CD4-positive, alpha-beta T cell (primary cell): ENCODE data around the gene C16orf96. TPM values are rescaled to one million over a fixed set of nuclear protein-coding genes. Genes with fewer than 3 reads are reported as not detected.

Source experiments
- ATAC-seq: fragments of 200-7000 bp; cut with Tn5 transposase; one replicate; pipeline ENCODE4 v1.10.0; 2022; ENCODE audit warnings: mild to moderate bottlenecking; ENCODE audit not compliant: poor library complexity
- CTCF ChIA-PET: fragments of 350-600 bp; sonication (Branson Sonifier 250); formaldehyde crosslinking; loops from one replicate; lab custom pipeline; 2021; ENCODE audit warnings: antibody characterized with exemption, inconsistent platforms; lab: Charles Lee
- POLR2A ChIA-PET: fragments of 350-600 bp; sonication (Branson Sonifier 250); formaldehyde crosslinking; loops from one replicate; lab custom pipeline; 2021; ENCODE audit warnings: antibody characterized with exemption, inconsistent platforms; lab: Charles Lee
- DNase-seq, 14 experiments: peaks; one replicate each; pipeline ENCODE4 v3.0.0-alpha.2; 2013 to 2020; ENCODE audit warnings: mixed read lengths in 2 of 14
- H3K27ac ChIP-seq, 2 donors: one replicate each; pipeline versions ENCODE4 v1.5.1 to v1.7.0; 2013; ENCODE audit warnings: low read length in 2 of 2, low read depth in 1 of 2, mild to moderate bottlenecking in 1 of 2
- H3K27me3 ChIP-seq, 2 experiments: 1 replicate in 1 of 2; 2 replicates in 1 of 2; pipeline versions ENCODE4 v1.6.1 to v1.7.0; 2013; ENCODE audit warnings: low read length in 2 of 2, control low read depth in 1 of 2, mild to moderate bottlenecking in 1 of 2, moderate library complexity in 1 of 2; ENCODE audit not compliant: insufficient read depth in 2 of 2, control insufficient read depth in 1 of 2
- H3K36me3 ChIP-seq: one replicate; pipeline ENCODE4 v1.6.1; 2013; ENCODE audit warnings: low read length, control low read depth; ENCODE audit not compliant: insufficient read depth
- H3K4me1 ChIP-seq: one replicate; pipeline ENCODE4 v1.6.1; 2013; ENCODE audit warnings: low read length, control low read depth; ENCODE audit not compliant: insufficient read depth
- H3K4me3 ChIP-seq: one replicate; pipeline ENCODE4 v1.5.1; 2013; ENCODE audit warnings: mild to moderate bottlenecking, low read length, moderate library complexity
- H3K9me3 ChIP-seq, 2 experiments: 1 replicate in 1 of 2; 2 replicates in 1 of 2; pipeline versions ENCODE4 v1.6.1 to v1.7.0; 2013; ENCODE audit warnings: low read length in 2 of 2, mild to moderate bottlenecking in 2 of 2, control low read depth in 1 of 2, moderate library complexity in 1 of 2; ENCODE audit not compliant: control insufficient read depth in 1 of 2, insufficient read depth in 1 of 2
- H3K27ac Mint-ChIP-seq: one replicate; pipeline ENCODE4 v1.8.0; 2020; ENCODE audit warnings: mixed read lengths
- H3K27me3 Mint-ChIP-seq: one replicate; pipeline ENCODE4 v1.8.0; 2021; ENCODE audit warnings: mixed read lengths
- H3K36me3 Mint-ChIP-seq: one replicate; pipeline ENCODE4 v1.8.0; 2021; ENCODE audit warnings: low read depth, mixed read lengths
- H3K4me1 Mint-ChIP-seq: one replicate; pipeline ENCODE4 v1.8.0; 2021; ENCODE audit warnings: low read depth, mixed read lengths
- H3K4me3 Mint-ChIP-seq: one replicate; pipeline ENCODE4 v1.8.0; 2020; ENCODE audit warnings: mild to moderate bottlenecking, mixed read lengths
- H3K9me3 Mint-ChIP-seq: one replicate; pipeline ENCODE4 v1.8.0; 2020; ENCODE audit warnings: mixed read lengths
- CTCF ChIP-seq: fragments of 200-600 bp; IDR thresholded peaks from one replicate; pipeline ENCODE4 v1.8.0; 2022; ENCODE audit warnings: antibody characterized with exemption, mild to moderate bottlenecking
- intact Hi-C, 2 experiments: fragments of 100-400 bp; cut with DNase I in 1 of 2; cut with micrococcal nuclease in 1 of 2; formaldehyde crosslinking; loops; one replicate each; pipeline versions ENCODE4 v1.15.1 to v1.9.0; 2023 to 2025; cut with DNase I, micrococcal nuclease
- total RNA-seq, 174 experiments: library from RNA in 2 of 174; stranded (reverse) in 2 of 174; gene quantifications; one replicate each; pipeline ENCODE4 v1.2.3 and lab custom pipeline; 2021 to 2026

Gene C16orf96
- total RNA-seq, 2 experiments from 2014 or later, result 0.27 to 0.42 TPM

- Histone ChIP-seq H3K27ac (no peak overlapping the region), H3K4me3 (no peak overlapping the region), H3K9me3 (no peaks in the 10 kb centered on the region), H3K27me3 (no peaks in the 10 kb centered on the region), H3K4me1 (peaks cover 30% of the 10 kb centered on the region), H3K36me3 (no peaks in the 10 kb centered on the region)
- no peaks in the 10 kb centered on the region for H3K9me3 Mint-ChIP-seq
- peak overlapping the region; percentile 98 for H3K27ac Mint-ChIP-seq
- DNase-seq (peak in 1 of 14 experiments; percentile 29), ATAC-seq (no peak)
- peaks cover 10% of the 10 kb centered on the region for H3K36me3 Mint-ChIP-seq
- POLR2A ChIA-PET, result interaction anchor here (0.9 to 4.3 kb wide), 14 partner anchors 9 to 370 kb away, joined by 3 to 54 read pairs (median 4); partner anchors contain the start of genes CDIP1, CORO7, NUDT16L1 and ROGDI
- intact Hi-C loops, result no loop called here
- no peak for TF ChIP-seq CTCF
- H3K27me3 Mint-ChIP-seq, result no peaks in the 10 kb centered on the region
- peak overlapping the region; percentile 93 for H3K4me3 Mint-ChIP-seq
- CTCF ChIA-PET, result interaction anchor here (1.0 to 3.0 kb wide), 12 partner anchors 8 to 370 kb away, joined by 3 to 28 read pairs (median 6); partner anchors contain the start of genes ANKS3, DNAAF8, HMOX2 and UBALD1
- H3K4me1 Mint-ChIP-seq, result peaks cover 33% of the 10 kb centered on the region
These were observed 67.5 kb downstream of the C16orf96 start for GRCh38 chr16:4623593-4623992.

GRCh38 chr16:4624015-4624826, 68.1 kb downstream of the C16orf96 start, which contains the start of gene MGRN1:
MGRN1 (plus strand) TSS chr16:4624826; CDS start chr16:4624961, 135 bp downstream.
- peak within 1 kb of the TSS; percentile 85 for H3K4me3 ChIP-seq
- ATAC-seq, result peak; percentile 94
- peaks cover 29% of the 10 kb centered on the region for H3K4me1 ChIP-seq
- intact Hi-C loops, result loop anchor here (1.0 to 2.0 kb wide), 4 partner anchors 8 to 143 kb away; partner anchors contain the start of genes NUDT16L1 (in 2 of the 2) and ZNF500 (in 1 of the 2)
- Mint-ChIP-seq H3K9me3 (no peaks in the 10 kb centered on the region), H3K27me3 (no peaks in the 10 kb centered on the region), H3K27ac (peak within 1 kb of the TSS; percentile 98), H3K4me1 (peaks cover 33% of the 10 kb centered on the region), H3K4me3 (peak within 1 kb of the TSS; percentile 95), H3K36me3 (peaks cover 14% of the 10 kb centered on the region)
- POLR2A ChIA-PET, result interaction anchor here (0.6 to 4.3 kb wide), 16 partner anchors 9 to 371 kb away, joined by 3 to 54 read pairs (median 4); partner anchors contain the start of genes ANKS3, CDIP1, CORO7 and DNAAF8
- peak; percentile 85 to 97 (median 90) for DNase-seq
- no peaks in the 10 kb centered on the region for H3K9me3 ChIP-seq
- H3K36me3 ChIP-seq, result no peaks in the 10 kb centered on the region
- H3K27me3 ChIP-seq, result no peaks in the 10 kb centered on the region
- peak; percentile 98 for TF ChIP-seq CTCF
- H3K27ac ChIP-seq, result peak within 1 kb of the TSS; percentile 72 to 94
- CTCF ChIA-PET, result interaction anchor here (0.6 to 3.0 kb wide), 19 partner anchors 9 to 370 kb away, joined by 3 to 28 read pairs (median 4); partner anchors contain the start of genes ANKS3, DNAAF8, HMOX2 and NUDT16L1

GRCh38 chr16:4624827-4625559, 68.9 kb downstream of the C16orf96 start:
- peak; percentile 23 for ATAC-seq
- TF ChIP-seq CTCF, result no peak
- peaks cover 15% of the 10 kb centered on the region for H3K36me3 Mint-ChIP-seq
- peak overlapping the region; percentile 98 for H3K27ac Mint-ChIP-seq
- no peaks in the 10 kb centered on the region for H3K27me3 Mint-ChIP-seq
- H3K4me1 ChIP-seq, result peaks cover 29% of the 10 kb centered on the region
- no peaks in the 10 kb centered on the region for H3K27me3 ChIP-seq
- ChIA-PET POLR2A (interaction anchor here (0.6 to 4.3 kb wide), 18 partner anchors 10 to 372 kb away, joined by 3 to 54 read pairs (median 4); partner anchors contain the start of genes ANKS3, CDIP1, CORO7 and DNAAF8), CTCF (interaction anchor here (0.6 to 3.0 kb wide), 18 partner anchors 9 to 371 kb away, joined by 3 to 28 read pairs (median 4); partner anchors contain the start of genes ANKS3, DNAAF8, HMOX2 and NUDT16L1)
- H3K36me3 ChIP-seq, result no peaks in the 10 kb centered on the region
- H3K4me1 Mint-ChIP-seq, result peaks cover 33% of the 10 kb centered on the region
- no peaks in the 10 kb centered on the region for H3K9me3 ChIP-seq
- intact Hi-C loops, result loop anchor here (1.0 to 2.0 kb wide), 4 partner anchors 9 to 142 kb away; partner anchors contain the start of genes NUDT16L1 (in 2 of the 2) and ZNF500 (in 1 of the 2)
- peak overlapping the region; percentile 95 for H3K4me3 Mint-ChIP-seq
- H3K9me3 Mint-ChIP-seq, result no peaks in the 10 kb centered on the region
- peak in 13 of 14 experiments; percentile 26 to 85 (median 45) for DNase-seq
- H3K27ac ChIP-seq, result peak overlapping the region; percentile 72 to 75
- H3K4me3 ChIP-seq, result peak overlapping the region; percentile 85
